ENCODE results near the gene SHTN1.

SHTN1 gene

GRCh38 chr10:117005026-117005526 is at the start of gene SHTN1:
Gene SHTN1, minus strand, starts transcription at chr10:117005187. Its CDS starts 108 bp downstream, at chr10:117005079.
- DNase-seq: peak; percentile 66

GRCh38 chr10:117053482-117053881 is 48.5 kb upstream of the SHTN1 start:
- no peak for DNase-seq

GRCh38 chr10:117047947-117048346 is 43.0 kb upstream of the SHTN1 start:
- no peak for DNase-seq

- DNase-seq: no peak
These were observed 11.3 kb upstream of the SHTN1 start for GRCh38 chr10:117016266-117016665.

- no peak for DNase-seq
These were observed 9.8 kb upstream of the SHTN1 start for GRCh38 chr10:117014835-117015234.

GRCh38 chr10:117007080-117007479 is 2.1 kb upstream of the SHTN1 start:
- no peak for DNase-seq

- no peak for DNase-seq
These were observed 604 bp upstream of the SHTN1 start for GRCh38 chr10:117005527-117006055.

- peak; percentile 10 for DNase-seq
These were observed 561 bp downstream of the SHTN1 start for GRCh38 chr10:117004227-117005025.

- no peak for DNase-seq
These were observed 1.7 kb downstream of the SHTN1 start for GRCh38 chr10:117003336-117003735.

GRCh38 chr10:117002206-117002605 is 2.8 kb downstream of the SHTN1 start:
- no peak for DNase-seq

- DNase-seq: no peak
These were observed 3.8 kb downstream of the SHTN1 start for GRCh38 chr10:117001144-117001543.

GRCh38 chr10:117000580-117000979 is 4.4 kb downstream of the SHTN1 start:
- no peak for DNase-seq

- DNase-seq: no peak
These were observed 6.8 kb downstream of the SHTN1 start for GRCh38 chr10:116998172-116998571.

GRCh38 chr10:116997015-116997414 is 8.0 kb downstream of the SHTN1 start:
- DNase-seq: no peak

- DNase-seq: no peak
These were observed 9.3 kb downstream of the SHTN1 start for GRCh38 chr10:116995648-116996047.

GRCh38 chr10:116994113-116994890 is 10.7 kb downstream of the SHTN1 start:
- no peak for DNase-seq

- DNase-seq: no peak
These were observed 11.4 kb downstream of the SHTN1 start for GRCh38 chr10:116993610-116994009.

- no peak for DNase-seq
These were observed 12.8 kb downstream of the SHTN1 start for GRCh38 chr10:116992183-116992582.

GRCh38 chr10:116990276-116990800 is 14.6 kb downstream of the SHTN1 start:
- DNase-seq: no peak

GRCh38 chr10:116989439-116989838 is 15.5 kb downstream of the SHTN1 start:
- no peak for DNase-seq

- DNase-seq: no peak
These were observed 16.7 kb downstream of the SHTN1 start for GRCh38 chr10:116988311-116988710.

- no peak for DNase-seq
These were observed 19.4 kb downstream of the SHTN1 start for GRCh38 chr10:116985611-116986010.

GRCh38 chr10:116984202-116984990 is 20.6 kb downstream of the SHTN1 start:
- DNase-seq: no peak
